Inflammatory macrophage (primary cell): ENCODE results near the gene APOBEC2.
A peak's percentile ranks its signal among the peaks of the same experiment; 100 is the strongest.

Experiments
- DNase-seq, 2 donors: peaks; one replicate each; pipeline ENCODE4 v3.0.0-alpha.2; 2020 to 2022

The APOBEC2 gene

DNA sequence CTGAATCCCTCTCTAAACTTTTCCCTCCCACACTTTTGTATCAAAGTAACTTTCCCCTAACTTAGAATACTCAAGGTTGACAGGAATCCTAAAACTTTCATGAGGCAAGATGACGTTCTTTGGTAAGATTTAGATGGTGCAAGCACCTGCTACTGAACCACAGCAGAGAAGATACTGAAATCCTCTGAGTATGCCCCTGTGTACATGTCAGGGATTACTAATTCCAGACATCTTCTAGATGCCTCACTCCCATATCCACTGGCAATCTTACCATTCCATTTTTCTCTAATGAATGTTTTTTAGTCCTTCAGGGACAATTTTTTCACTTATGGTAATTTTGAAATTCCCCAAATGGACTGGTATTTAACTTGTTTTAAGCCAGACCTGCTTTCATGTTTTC is 9.1 kb downstream of the APOBEC2 start:
- DNase-seq = no peak

DNA sequence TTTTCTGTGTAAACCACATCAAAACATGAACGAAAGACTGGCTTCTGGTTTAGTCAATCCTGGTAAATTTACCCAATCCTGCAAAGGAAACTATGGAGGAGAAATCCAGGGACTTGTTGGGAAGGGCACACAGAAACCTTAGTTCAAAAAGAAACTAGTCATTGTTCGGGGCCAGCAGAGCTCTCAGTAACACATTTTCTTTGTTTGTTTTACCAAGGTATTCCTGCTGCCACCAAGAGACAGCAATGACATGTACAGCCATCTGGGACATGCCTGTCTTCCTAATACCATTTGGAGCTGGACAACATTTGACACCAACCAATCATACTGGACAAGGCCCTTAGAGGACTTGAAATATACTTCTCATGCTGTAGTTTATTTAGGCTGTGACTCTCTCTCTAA is 10.9 kb downstream of the APOBEC2 start:
- DNase-seq = no peak

- no peak for DNase-seq
Observed at GRCh38 chr6:41064841-41065240, 11.8 kb downstream of the APOBEC2 start.

DNA sequence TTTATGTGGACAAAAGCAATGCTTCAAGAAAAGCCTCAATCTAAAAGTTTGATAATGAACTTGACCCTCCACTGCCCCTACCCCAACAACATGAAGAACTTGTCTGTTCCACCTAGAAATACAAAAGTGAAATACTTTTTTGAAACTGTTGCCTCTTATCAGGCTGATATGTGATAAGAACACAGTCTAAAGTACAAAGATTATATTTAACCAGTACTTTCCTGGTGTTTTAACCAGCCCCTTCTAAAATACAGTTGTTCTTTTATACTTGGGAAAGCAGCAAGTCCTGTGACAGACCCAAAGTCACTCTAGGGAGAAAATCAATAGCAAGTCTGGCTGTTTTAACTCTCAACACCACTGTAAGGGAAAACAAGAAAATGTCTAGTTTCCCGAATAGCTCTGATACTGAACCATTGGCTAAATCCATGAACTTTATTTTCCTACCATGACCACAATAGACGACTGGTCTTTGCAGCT is 12.6 kb downstream of the APOBEC2 start:
- DNase-seq = no peak

GRCh38 chr6:41066867-41067304 is 13.9 kb downstream of the APOBEC2 start:
- peak; percentile 63 to 83 for DNase-seq

DNA sequence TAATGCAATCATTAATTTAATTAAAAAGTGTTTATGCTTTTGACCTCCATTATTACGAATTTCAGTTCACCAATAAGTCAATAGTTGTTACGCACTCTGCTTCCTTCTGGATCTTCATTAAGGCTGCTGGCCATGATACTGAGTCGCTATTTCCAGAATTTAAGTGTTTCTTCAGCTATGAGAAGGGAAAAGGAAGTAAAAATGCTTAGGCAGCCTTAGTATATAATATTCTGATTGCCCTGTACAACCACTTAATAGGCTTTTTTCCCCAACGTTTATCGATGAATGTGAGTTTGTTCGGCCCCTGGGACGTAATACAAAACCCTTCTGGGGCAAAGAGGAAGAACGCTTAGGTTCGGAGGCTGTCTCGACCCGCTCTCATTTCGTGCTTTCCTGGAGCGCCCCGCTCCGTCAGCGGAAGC is 18.5 kb downstream of the APOBEC2 start:
- peak in 1 of 2 donors; percentile 91 for DNase-seq

- peak; percentile 100 for DNase-seq
Observed at GRCh38 chr6:41071923-41072835, 19.2 kb downstream of the APOBEC2 start, which contains the start of gene OARD1. Gene OARD1 (minus strand): TSS chr6:41072356. CDS start chr6:41071634, 722 bp downstream.

- no peak for DNase-seq
Observed at GRCh38 chr6:41072836-41073202, 19.8 kb downstream of the APOBEC2 start, which contains the start of gene NFYA. Gene NFYA (plus strand): TSS chr6:41072974. CDS start chr6:41079090, 6,116 bp downstream.

- peak; percentile 65 to 69 for DNase-seq
Observed at GRCh38 chr6:41073203-41073967, 20.4 kb downstream of the APOBEC2 start.

DNA sequence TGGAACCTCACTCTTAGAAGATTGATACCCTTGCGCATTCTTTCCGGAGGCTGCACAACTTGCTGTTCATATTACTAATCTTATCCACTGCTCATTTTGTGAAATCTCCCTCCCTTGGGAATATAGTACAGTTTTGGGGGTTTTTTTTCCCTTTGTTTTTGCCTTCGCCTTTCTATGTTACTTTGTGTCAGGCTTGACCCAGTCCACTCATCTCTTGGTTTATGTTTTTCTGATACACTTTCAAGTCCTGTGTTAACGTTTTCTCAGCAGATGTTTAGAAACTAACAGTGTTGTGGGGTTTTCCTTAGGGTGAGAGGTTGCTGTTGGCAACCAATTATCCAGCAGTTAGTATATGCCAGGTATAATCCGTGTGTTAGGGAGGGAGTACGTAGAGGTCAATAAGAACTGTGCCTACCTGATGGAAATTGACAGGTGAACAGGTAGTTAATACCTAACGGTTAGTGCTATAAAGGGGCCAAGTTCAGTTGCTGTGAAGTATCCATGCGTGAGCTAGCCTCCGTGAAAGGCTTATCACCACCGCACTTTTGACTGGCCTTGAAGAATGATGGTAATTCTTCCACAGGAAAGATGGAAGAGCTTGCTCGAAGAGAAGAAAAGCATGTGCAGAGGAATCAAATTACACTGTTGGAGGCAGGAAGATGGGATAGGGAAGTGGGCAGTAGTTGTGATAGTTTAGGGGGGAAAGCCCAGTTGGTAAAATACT is 21.1 kb downstream of the APOBEC2 start:
- DNase-seq = no peak

GRCh38 chr6:41074692-41075436 is 21.9 kb downstream of the APOBEC2 start:
- DNase-seq = no peak

- peak in 1 of 2 donors; percentile 7 for DNase-seq
Observed at GRCh38 chr6:41075651-41076626, 22.9 kb downstream of the APOBEC2 start.

GRCh38 chr6:41077536-41077935 is 24.5 kb downstream of the APOBEC2 start:
- no peak for DNase-seq

DNA sequence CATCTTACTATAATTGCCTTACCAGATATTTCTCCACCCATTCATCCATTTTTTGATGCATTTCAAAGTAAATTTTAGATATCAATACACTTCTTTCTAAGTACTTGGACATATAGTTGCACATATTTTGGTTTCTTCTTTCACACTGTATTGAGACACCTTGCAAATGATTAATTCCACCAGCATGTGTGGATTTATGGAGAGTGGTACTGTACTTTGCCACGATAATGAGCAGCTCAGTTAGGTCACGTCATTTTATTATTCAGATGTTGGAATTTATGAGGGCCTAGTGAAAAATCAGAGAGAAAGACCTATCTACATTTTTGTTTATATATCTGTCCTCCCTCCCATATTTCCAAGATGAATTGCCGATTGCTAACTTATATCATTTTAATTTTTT is 25.1 kb downstream of the APOBEC2 start:
- DNase-seq = no peak

DNA sequence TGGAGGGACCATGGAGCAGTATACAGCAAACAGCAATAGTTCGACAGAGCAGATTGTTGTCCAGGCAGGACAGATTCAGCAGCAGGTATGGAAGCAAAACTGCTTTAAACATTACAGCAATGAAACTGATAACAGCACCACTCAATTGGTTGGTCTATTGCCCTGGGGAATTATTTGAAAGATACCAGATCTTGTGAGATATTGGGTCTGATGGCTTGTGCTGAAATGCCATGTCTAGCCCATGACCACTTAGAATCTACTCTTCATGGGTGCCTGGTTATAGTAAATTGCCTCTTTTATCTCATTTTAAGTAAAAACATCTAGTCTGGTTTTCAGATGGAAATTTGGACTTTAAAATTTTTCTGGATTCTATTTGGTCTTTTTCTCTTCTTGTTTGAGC is 26.1 kb downstream of the APOBEC2 start:
- no peak for DNase-seq

GRCh38 chr6:41080621-41081020 is 27.6 kb downstream of the APOBEC2 start:
- no peak for DNase-seq

DNA sequence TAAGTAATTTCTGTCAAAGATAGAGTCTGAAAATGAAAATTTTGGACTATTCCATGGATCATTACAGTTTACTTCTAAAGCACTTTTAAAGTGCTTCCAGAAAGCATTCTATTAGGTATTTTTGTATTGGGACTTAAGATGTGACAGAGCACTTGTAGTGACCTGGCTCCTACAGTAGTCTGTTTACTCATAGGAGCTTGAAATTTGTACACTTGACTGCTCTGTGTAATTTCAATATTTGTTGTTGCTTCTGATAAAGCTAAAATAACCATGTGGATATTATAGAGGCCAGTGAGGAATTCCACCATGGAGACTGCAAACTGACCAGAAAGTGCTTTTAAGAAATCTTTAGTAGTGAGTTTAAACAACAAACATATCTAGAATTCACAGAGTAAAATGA is 30.1 kb downstream of the APOBEC2 start:
- no peak for DNase-seq

DNA sequence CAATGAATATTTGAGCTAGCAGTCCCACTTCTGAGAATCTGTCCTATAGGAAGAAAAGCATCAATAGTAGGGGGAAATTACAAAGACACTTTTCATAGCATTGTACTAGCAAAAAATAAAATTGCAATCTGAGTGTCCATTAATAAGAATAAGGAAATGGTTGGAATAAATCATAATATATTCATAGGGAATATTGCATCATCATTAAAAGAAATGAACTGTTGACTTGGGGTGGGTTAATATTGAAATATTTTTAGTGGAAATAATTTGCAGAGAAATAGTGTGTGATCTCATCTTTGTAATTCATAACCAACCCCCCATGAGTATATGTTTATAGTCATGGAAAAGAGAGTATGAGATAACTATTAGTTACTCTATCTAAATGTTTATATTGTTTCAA is 32.2 kb downstream of the APOBEC2 start:
- no peak for DNase-seq

DNA sequence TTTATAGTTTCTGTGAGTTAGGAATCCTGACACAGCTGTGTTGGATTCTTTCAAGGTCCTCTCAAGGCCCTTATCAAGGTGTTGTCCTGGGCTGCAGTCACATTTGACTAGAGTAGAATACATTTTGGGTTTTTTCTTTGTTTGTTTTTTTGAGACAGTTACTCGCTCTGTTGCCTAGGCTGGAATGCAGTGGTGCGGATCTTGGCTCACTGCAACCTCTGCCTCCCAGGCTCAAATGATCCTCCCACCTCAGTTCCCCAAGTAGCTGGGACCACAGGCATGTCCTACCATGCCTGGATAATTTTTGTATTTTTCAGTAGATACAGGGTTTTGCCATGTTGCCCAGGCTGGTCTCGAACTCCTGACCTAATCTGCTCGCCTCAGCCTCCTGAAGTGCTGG is 35.4 kb downstream of the APOBEC2 start:
- no peak for DNase-seq
